Muscle layer of duodenum (tissue), 2 donors: ENCODE results near the gene METTL23.
"Not testable (repeated sequence)": the region's sequence is repeated elsewhere in the genome, so short reads cannot be mapped to it uniquely, and the experiment has no call there.

Source experiments
- H3K27ac ChIP-seq: one replicate; pipeline ENCODE4 v1.7.0; 2013; ENCODE audit warnings: mild to moderate bottlenecking, low read length
- H3K27me3 ChIP-seq: one replicate; pipeline ENCODE4 v1.7.0; 2013; ENCODE audit warnings: low read depth, mild to moderate bottlenecking, control low read depth, low read length
- H3K36me3 ChIP-seq, 2 donors: one replicate each; pipeline ENCODE4 v1.7.0; 2013; ENCODE audit warnings: low read length in 2 of 2, control low read depth in 1 of 2, mild to moderate bottlenecking in 1 of 2; ENCODE audit not compliant: insufficient read depth in 2 of 2, control insufficient read depth in 1 of 2
- H3K4me1 ChIP-seq, 2 donors: one replicate each; pipeline ENCODE4 v1.7.0; 2013; ENCODE audit warnings: low read length in 2 of 2, mild to moderate bottlenecking in 2 of 2, control low read depth in 1 of 2, moderate library complexity in 1 of 2; ENCODE audit not compliant: insufficient read depth in 2 of 2, control insufficient read depth in 1 of 2
- H3K4me3 ChIP-seq, 2 donors: one replicate each; pipeline ENCODE4 v1.7.0; 2013; ENCODE audit warnings: low read length in 2 of 2, low read depth in 1 of 2, mild to moderate bottlenecking in 1 of 2
- H3K9me3 ChIP-seq, 2 donors: one replicate each; pipeline ENCODE4 v1.7.0; 2013; ENCODE audit warnings: low read length in 2 of 2, control low read depth in 1 of 2, mild to moderate bottlenecking in 1 of 2; ENCODE audit not compliant: control insufficient read depth in 1 of 2
- donor health status: healthy.

The METTL23 gene

GRCh38 chr17:76718516-76718915, 8.1 kb upstream of the METTL23 start:
- Histone ChIP-seq H3K27me3 (no peaks in the 10 kb centered on the region), H3K4me1 (peaks cover 0 to 42% of the 10 kb centered on the region in 2 donors), H3K4me3 (no peak overlapping the region), H3K9me3 (no peaks in the 10 kb centered on the region), H3K27ac (no peak overlapping the region), H3K36me3 (peaks cover 63 to 89% of the 10 kb centered on the region in 2 donors)

- Histone ChIP-seq H3K9me3 (no peaks in the 10 kb centered on the region), H3K36me3 (peaks cover 59 to 86% of the 10 kb centered on the region in 2 donors), H3K27ac (no peak overlapping the region)
Observed at GRCh38 chr17:76720211-76720610, 6.4 kb upstream of the METTL23 start.

DNA sequence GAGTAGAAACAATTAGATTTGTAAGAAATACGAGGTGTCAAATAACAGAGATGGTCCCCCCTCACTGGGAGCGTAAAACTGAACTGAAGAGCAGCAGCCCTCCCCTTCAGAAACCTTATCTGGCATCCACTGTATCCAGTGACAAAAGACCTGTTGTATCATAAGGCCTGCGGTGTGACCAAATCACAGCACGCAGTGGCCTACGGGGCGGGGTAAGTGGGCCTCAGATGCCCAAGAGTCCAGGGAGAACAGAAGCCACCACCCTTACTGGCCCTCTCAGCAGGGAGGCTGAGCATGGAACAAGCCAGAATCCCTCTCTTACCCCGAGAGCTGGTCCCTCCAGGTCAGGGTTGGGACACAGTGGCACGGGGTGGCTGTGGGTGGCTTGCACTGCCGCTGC, 5.7 kb upstream of the METTL23 start:
- Histone ChIP-seq H3K36me3 (peaks cover 59 to 79% of the 10 kb centered on the region in 2 donors), H3K4me1 (peaks cover 0 to 46% of the 10 kb centered on the region in 2 donors), H3K4me3 (no peak overlapping the region), H3K27ac (no peak overlapping the region), H3K9me3 (no peaks in the 10 kb centered on the region), H3K27me3 (no peaks in the 10 kb centered on the region)

More at GRCh38 chr17:76720211-76720610, 6.4 kb upstream of the METTL23 start:
- no peak overlapping the region for H3K4me3 ChIP-seq
- no peaks in the 10 kb centered on the region for H3K27me3 ChIP-seq
- peaks cover 0 to 48% of the 10 kb centered on the region in 2 donors for H3K4me1 ChIP-seq

DNA sequence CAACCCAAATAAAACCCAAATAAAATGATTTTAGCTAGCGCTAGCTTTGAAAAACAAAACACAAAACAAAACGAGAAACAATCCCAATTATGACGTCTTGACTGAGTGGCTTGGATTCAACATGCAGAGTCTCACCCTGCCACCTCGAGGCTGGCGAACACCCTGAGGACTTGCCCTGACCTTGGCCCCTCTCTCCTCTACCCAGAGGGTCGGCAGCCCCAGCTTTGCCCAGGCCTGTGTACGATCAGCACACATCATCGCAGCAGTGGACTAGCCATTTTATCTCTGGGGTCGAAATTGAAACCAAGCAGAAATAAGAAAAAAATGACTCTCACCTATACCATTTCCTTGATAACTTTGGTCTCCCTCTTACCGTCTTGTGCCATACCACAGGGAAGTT, 5.2 kb upstream of the METTL23 start:
- no peaks in the 10 kb centered on the region for H3K9me3 ChIP-seq
- H3K36me3 ChIP-seq, result peaks cover 58 to 78% of the 10 kb centered on the region in 2 donors
- no peaks in the 10 kb centered on the region for H3K27me3 ChIP-seq
- no peak overlapping the region for H3K4me3 ChIP-seq
- H3K27ac ChIP-seq, result no peak overlapping the region
- H3K4me1 ChIP-seq, result peaks cover 0 to 41% of the 10 kb centered on the region in 2 donors

DNA sequence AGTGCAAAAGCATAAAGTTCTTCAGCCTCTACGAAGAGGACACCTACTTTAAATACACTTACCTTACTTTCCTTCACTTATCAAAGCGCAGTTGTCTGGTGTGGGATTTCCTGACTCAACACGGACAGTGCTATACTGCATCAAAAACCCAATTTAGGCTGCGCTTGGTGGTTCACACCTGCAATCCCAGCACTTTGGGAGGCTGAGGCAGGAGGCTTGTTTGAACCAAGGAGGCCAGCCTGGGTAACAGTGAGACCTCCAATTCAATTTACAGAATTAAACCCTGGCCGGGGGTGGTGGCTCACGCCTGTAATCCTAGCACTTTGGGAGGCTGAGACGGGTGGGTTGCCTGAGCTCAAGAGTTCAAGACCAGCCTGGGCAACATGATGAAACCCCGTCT, 4.4 kb upstream of the METTL23 start:
- Histone ChIP-seq H3K4me3 (no peak overlapping the region), H3K9me3 (no peaks in the 10 kb centered on the region), H3K4me1 (peaks cover 0 to 37% of the 10 kb centered on the region in 2 donors), H3K27me3 (no peaks in the 10 kb centered on the region), H3K36me3 (peaks cover 50 to 69% of the 10 kb centered on the region in 2 donors), H3K27ac (no peak overlapping the region)

GRCh38 chr17:76722977-76723376, 3.7 kb upstream of the METTL23 start:
- not testable (repeated sequence) for H3K4me3 ChIP-seq, H3K27me3 ChIP-seq, H3K27ac ChIP-seq, H3K9me3 ChIP-seq
- H3K36me3 ChIP-seq, result peaks cover 48 to 62% of the 10 kb centered on the region in 2 donors
- peaks cover 0 to 43% of the 10 kb centered on the region in 2 donors for H3K4me1 ChIP-seq

GRCh38 chr17:76723812-76724211, 2.8 kb upstream of the METTL23 start:
- H3K27me3 ChIP-seq, result no peaks in the 10 kb centered on the region
- H3K9me3 ChIP-seq, result no peaks in the 10 kb centered on the region
- H3K36me3 ChIP-seq, result peaks cover 40 to 54% of the 10 kb centered on the region in 2 donors
- peaks cover 0 to 45% of the 10 kb centered on the region in 2 donors for H3K4me1 ChIP-seq
- H3K27ac ChIP-seq, result no peak overlapping the region
- H3K4me3 ChIP-seq, result no peak overlapping the region

GRCh38 chr17:76725580-76726230, 934 bp upstream of the METTL23 start:
- peaks cover 21 to 35% of the 10 kb centered on the region in 2 donors for H3K36me3 ChIP-seq
- H3K27ac ChIP-seq, result peak overlapping the region; percentile 88
- H3K4me1 ChIP-seq, result peaks cover 0 to 51% of the 10 kb centered on the region in 2 donors
- H3K9me3 ChIP-seq, result no peaks in the 10 kb centered on the region
- H3K4me3 ChIP-seq, result peak overlapping the region; percentile 76 to 78
- no peaks in the 10 kb centered on the region for H3K27me3 ChIP-seq

DNA sequence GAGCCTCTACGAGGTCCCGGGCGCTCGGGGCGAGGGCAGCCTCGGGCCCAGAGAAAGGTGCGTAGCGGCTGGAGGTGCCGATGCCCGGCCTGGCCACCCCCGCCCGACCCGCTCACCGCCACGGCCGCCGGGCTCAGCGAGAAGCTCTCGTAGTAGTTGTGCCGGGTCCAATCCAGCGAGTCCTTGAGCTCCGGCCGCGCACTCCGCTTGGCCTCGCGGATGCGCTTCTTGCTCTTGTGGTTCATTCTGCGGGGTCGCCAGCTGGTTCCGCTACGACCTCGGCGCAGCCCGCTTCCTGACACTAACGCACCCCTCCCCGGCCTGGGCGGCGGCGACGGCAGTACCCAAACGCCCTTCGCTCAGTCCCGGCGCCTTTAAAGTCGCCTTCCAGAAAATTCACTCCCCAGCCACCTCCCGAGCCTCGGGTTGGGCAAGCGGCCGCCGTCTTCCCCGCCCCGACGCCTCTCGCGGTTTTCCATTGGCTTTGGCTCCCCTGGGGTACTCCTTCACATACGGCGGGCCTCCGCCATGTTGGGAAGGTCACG, 336 bp upstream of the METTL23 start, which contains the start of gene JMJD6:
JMJD6 (minus strand) TSS at position 376 of the 545 bp plus-strand sequence; CDS start at position 245, 131 bp downstream.
- Histone ChIP-seq H3K9me3 (no peaks in the 10 kb centered on the region), H3K27me3 (no peaks in the 10 kb centered on the region), H3K4me1 (peaks cover 0 to 48% of the 10 kb centered on the region in 2 donors), H3K4me3 (peak within 1 kb of the TSS; percentile 76 to 83), H3K27ac (peak within 1 kb of the TSS; percentile 88), H3K36me3 (peaks cover 18 to 29% of the 10 kb centered on the region in 2 donors)

- peaks cover 6 to 59% of the 10 kb centered on the region in 2 donors for H3K4me1 ChIP-seq
- peaks cover 16 to 23% of the 10 kb centered on the region in 2 donors for H3K36me3 ChIP-seq
Observed at GRCh38 chr17:76727745-76728456, 1.3 kb downstream of the METTL23 start.

More at GRCh38 chr17:76727745-76728456, 1.3 kb downstream of the METTL23 start:
- Histone ChIP-seq H3K4me3 (peak overlapping the region; percentile 76 to 83), H3K27ac (peak overlapping the region; percentile 88), H3K9me3 (no peaks in the 10 kb centered on the region), H3K27me3 (no peaks in the 10 kb centered on the region)
